ENCODE results near the gene NEGR1.

DNA sequence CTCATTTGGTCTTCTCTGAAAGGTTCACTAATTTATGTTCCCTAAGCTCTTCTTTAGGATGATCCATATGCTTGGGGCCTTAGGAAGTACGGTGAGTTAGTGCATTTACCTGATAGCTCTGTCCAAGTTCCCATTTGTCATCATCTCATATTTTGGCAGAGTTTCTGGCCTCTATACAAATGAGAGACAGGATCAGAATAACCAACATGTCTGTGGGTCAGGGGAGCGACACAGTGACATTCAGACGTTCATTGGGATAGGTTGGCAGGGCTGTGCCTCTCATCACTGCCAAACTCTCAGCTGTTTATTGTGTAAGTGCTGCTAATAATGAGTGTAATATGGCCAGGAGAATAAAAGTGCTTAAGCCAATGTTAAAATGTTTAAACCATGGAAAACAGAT lies 640.4 kb downstream of the NEGR1 start:
- TF ChIP-seq, protein P1, sequence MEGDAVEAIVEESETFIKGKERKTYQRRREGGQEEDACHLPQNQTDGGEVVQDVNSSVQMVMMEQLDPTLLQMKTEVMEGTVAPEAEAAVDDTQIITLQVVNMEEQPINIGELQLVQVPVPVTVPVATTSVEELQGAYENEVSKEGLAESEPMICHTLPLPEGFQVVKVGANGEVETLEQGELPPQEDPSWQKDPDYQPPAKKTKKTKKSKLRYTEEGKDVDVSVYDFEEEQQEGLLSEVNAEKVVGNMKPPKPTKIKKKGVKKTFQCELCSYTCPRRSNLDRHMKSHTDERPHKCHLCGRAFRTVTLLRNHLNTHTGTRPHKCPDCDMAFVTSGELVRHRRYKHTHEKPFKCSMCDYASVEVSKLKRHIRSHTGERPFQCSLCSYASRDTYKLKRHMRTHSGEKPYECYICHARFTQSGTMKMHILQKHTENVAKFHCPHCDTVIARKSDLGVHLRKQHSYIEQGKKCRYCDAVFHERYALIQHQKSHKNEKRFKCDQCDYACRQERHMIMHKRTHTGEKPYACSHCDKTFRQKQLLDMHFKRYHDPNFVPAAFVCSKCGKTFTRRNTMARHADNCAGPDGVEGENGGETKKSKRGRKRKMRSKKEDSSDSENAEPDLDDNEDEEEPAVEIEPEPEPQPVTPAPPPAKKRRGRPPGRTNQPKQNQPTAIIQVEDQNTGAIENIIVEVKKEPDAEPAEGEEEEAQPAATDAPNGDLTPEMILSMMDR (IDR thresholded peaks at IDR 0.05): no peak
- no peak for TF ChIP-seq POLR2A (IDR thresholded peaks at IDR 0.05)

Measured in testis (tissue), 2 donors.